ENCODE results near the gene FBLL1. TPM values are rescaled to one million over a fixed set of nuclear protein-coding genes. Genes with fewer than 3 reads are reported as not detected.
"Not testable (repeated sequence)": the region's sequence is repeated elsewhere in the genome, so short reads cannot be mapped to it uniquely, and the experiment has no call there.

Gene FBLL1
- total RNA-seq, 1 donor from 2014 or later = 0.13 TPM

DNA sequence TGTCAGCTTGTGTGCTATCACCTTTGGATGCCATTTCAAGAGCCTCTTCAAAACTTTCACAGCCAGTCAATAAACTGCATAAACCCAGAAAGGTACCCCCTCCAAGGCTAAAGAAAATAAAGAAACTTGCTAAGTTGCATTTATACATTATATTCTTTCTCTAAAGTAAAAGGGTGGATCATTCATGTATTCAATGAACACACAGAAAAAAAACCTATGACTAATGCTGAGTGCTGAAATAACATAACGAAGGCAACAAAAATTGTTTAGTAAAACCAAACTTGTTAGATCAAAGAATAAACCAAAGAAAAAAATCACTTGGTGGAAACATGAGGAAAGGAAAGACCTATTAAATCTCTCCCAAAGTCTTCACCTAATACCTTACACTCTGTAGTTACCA is 34.9 kb downstream of the FBLL1 start:
- Mint-ChIP-seq H3K4me3 (no peak overlapping the region), H3K27me3 (ENCODE audit: insufficient read depth) (no peaks in the 10 kb centered on the region), H3K27ac (no peak overlapping the region), H3K9me3 (no peaks in the 10 kb centered on the region), H3K36me3 (ENCODE audit: low read depth) (peaks cover 39% of the 10 kb centered on the region), H3K4me1 (ENCODE audit: low read depth) (peaks cover 7% of the 10 kb centered on the region)
- DNase-seq (ENCODE audit: low spot score) = no peak
- intact Hi-C loops (cut with micrococcal nuclease) = no loop called here

DNA sequence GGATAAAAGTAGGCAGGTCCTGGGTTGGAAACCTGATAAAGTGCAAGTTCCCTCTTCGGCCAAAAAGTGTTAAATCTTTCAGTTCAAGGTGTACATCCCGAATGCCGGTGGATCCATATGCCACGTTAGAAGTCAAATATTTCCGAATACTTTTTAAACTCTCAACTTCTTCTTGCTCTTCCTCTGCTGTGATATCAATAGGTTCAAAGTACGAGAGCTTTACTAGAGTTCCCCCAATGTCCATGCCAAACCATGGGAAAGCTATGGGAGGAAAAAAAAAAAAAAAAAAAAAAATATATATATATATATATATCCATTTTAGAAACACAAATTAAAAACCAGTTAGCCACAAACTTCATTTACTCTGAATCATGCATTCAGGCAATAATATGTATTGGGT is 39.6 kb downstream of the FBLL1 start:
- intact Hi-C loops (cut with micrococcal nuclease) = no loop called here

DNA sequence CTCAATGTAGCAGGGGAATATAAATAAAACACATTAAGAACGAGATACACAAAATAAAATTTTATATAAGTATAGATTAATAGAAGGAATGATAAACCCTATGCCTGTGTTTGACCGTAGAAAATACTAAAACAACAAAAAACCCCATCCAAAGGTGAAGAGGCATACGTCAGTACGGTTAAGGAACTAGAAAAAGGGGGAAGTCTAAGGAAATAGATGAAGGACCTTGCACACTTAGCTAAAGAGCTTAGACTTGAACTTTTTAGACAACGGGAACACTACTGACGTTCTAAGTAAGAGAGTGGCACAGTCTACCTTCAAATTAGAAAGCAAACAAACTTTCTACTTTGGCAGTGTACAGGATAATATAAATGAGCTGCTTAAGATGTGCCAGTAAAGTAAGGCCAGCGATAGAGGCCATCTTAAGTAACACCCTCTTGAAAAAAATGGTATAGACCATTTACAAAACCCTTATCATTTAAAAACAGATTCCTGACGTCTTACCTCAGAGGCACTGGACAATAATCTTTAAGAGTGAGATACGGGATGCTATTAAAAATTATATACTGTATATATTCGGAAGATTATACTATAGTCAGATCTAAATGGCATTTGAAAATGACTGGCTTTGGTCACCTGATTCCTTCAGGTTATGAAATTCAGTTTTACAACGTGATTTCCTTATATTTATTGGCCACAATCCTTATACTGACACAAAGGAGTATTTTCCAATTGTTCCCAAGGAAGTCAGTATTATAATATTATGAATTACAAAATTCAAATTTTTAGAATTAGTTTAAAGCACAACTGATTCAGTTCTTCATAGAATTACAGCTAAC is 41.6 kb downstream of the FBLL1 start:
- no peak overlapping the region for H3K4me3 Mint-ChIP-seq
- H3K4me1 Mint-ChIP-seq (ENCODE audit: low read depth) = peaks cover 20% of the 10 kb centered on the region
- peaks cover 27% of the 10 kb centered on the region for H3K36me3 Mint-ChIP-seq (ENCODE audit: low read depth)
- H3K27ac Mint-ChIP-seq = no peak overlapping the region
- H3K27me3 Mint-ChIP-seq (ENCODE audit: insufficient read depth) = no peaks in the 10 kb centered on the region
- intact Hi-C loops (cut with micrococcal nuclease) = no loop called here
- no peak for DNase-seq (ENCODE audit: low spot score)
- no peaks in the 10 kb centered on the region for H3K9me3 Mint-ChIP-seq

More for the DNA sequence above, 39.6 kb downstream of the FBLL1 start:
- no peak for DNase-seq (ENCODE audit: low spot score)
- Mint-ChIP-seq H3K4me1 (ENCODE audit: low read depth) (peaks cover 17% of the 10 kb centered on the region), H3K27me3 (ENCODE audit: insufficient read depth) (no peaks in the 10 kb centered on the region), H3K4me3 (no peak overlapping the region), H3K9me3 (no peaks in the 10 kb centered on the region), H3K36me3 (ENCODE audit: low read depth) (peaks cover 27% of the 10 kb centered on the region), H3K27ac (no peak overlapping the region)

DNA sequence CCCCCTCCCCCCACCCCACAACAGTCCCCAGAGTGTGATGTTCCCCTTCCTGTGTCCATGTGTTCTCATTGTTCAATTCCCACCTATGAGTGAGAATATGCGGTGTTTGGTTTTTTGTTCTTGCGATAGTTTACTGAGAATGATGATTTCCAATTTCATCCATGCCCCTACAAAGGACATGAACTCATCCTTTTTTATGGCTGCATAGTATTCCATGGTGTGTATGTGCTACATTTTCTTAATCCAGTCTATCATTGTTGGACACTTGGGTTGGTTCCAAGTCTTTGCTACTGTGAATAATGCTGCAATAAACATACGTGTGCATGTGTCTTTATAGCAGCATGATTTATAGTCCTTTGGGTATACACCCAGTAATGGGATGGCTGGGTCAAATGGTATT is 44.6 kb downstream of the FBLL1 start:
- Mint-ChIP-seq H3K4me1 (ENCODE audit: low read depth) (peaks cover 46% of the 10 kb centered on the region), H3K36me3 (ENCODE audit: low read depth) (peaks cover 27% of the 10 kb centered on the region)
- H3K27me3 Mint-ChIP-seq (ENCODE audit: insufficient read depth); intact Hi-C loops (cut with micrococcal nuclease); H3K4me3 Mint-ChIP-seq; H3K27ac Mint-ChIP-seq; DNase-seq (ENCODE audit: low spot score); H3K9me3 Mint-ChIP-seq: not testable (repeated sequence)

DNA sequence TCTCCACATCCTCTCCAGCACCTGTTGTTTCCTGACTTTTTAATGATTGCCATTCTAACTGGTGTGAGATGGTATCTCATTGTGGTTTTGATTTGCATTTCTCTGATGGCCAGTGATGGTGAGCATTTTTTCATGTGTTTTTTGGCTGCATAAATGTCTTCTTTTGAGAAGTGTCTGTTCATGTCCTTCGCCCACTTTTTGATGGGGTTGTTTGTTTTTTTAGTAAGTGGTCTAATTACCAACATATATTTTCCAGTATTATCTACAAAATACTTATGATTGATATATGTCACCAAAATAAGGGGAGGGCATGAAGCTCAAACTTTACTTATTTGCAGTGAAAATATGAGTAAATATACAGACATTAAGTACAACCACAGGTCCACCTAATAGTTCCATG is 45.1 kb downstream of the FBLL1 start:
- H3K4me3 Mint-ChIP-seq; DNase-seq (ENCODE audit: low spot score); H3K9me3 Mint-ChIP-seq; H3K27ac Mint-ChIP-seq; H3K27me3 Mint-ChIP-seq (ENCODE audit: insufficient read depth); intact Hi-C loops (cut with micrococcal nuclease): not testable (repeated sequence)
- Mint-ChIP-seq H3K4me1 (ENCODE audit: low read depth) (peaks cover 46% of the 10 kb centered on the region), H3K36me3 (ENCODE audit: low read depth) (peaks cover 26% of the 10 kb centered on the region)

DNA sequence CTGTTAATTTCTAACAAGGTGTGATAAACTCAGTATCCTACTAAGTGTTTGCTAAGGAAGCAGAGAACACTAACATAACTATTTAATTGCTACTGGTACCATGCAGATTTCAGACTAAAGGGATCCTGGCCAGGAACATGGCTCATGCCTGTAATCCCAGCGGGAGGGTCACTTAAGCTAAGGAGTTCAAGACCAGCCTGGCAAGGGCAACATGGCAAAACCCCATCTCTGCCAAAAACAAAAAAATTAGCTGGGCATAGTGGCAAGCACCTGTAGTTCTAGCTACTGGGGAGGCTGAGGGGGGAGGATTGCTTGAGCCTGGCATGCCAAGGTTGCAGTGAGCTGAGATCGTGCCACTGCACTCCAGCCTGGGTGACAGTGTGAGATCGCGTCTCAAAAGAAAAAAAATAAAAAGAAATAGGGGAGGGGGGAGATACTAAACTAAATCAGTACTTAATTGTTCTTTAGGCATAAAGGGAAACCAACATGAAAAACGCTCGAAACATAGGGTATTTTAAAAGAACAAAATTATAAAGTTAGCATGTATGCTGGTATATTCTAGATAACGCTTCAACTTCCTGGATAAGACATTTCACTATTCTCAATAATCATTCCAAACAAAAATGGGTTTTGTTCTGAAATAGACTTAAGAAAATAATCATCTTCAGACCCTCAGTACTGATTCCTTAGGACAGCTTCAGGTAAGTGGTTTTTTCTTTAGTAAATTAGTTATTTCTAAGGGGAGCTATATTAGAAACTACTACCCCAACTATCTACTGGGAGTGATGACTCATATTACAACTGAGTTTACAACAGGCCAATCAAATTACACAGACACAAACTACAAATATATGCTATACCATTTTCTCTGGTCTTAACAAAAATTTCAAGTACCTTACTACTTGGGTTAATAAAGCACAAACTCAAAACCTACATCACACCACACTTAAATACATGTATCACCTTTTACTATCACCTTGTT is 46.6 kb downstream of the FBLL1 start:
- Mint-ChIP-seq H3K4me3 (peak overlapping the region; percentile 19), H3K9me3 (no peaks in the 10 kb centered on the region), H3K4me1 (ENCODE audit: low read depth) (peaks cover 55% of the 10 kb centered on the region), H3K36me3 (ENCODE audit: low read depth) (peaks cover 27% of the 10 kb centered on the region), H3K27ac (no peak overlapping the region), H3K27me3 (ENCODE audit: insufficient read depth) (no peaks in the 10 kb centered on the region)
- intact Hi-C loops (cut with micrococcal nuclease) = loop anchor here (5.0 kb wide), 3 partner anchors 48 to 1082 kb away; partner anchors contain the start of genes DOCK2 and FBLL1
- no peak for DNase-seq (ENCODE audit: low spot score)

DNA sequence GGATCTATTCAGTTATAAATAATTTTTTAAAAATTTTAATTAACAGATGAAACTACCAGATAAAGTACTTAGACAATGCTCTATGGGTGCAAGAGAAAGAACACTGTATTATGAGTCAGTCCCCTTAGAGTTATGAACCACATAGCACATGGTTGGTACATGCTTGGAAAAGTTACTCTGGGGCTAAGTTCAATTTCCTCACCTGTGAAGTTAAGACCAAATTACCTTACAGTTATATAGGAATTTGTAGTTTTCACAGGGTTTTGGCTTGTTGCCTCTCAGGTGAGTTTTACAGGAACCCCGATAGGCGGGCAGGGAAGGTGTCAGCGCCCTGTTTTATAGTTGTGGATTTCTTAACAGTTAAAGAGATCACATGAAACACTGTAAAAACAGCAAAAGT is 48.9 kb downstream of the FBLL1 start:
- Mint-ChIP-seq H3K4me3 (peak overlapping the region; percentile 97), H3K27me3 (ENCODE audit: insufficient read depth) (peaks cover 3% of the 10 kb centered on the region), H3K27ac (peak overlapping the region; percentile 91), H3K9me3 (no peaks in the 10 kb centered on the region), H3K4me1 (ENCODE audit: low read depth) (peaks cover 47% of the 10 kb centered on the region), H3K36me3 (ENCODE audit: low read depth) (peaks cover 18% of the 10 kb centered on the region)
- intact Hi-C loops (cut with micrococcal nuclease) = loop anchor here (2.0 to 5.0 kb wide), 4 partner anchors 51 to 1079 kb away; partner anchors contain the start of genes DOCK2 and FBLL1
- no peak for DNase-seq (ENCODE audit: low spot score)

DNA sequence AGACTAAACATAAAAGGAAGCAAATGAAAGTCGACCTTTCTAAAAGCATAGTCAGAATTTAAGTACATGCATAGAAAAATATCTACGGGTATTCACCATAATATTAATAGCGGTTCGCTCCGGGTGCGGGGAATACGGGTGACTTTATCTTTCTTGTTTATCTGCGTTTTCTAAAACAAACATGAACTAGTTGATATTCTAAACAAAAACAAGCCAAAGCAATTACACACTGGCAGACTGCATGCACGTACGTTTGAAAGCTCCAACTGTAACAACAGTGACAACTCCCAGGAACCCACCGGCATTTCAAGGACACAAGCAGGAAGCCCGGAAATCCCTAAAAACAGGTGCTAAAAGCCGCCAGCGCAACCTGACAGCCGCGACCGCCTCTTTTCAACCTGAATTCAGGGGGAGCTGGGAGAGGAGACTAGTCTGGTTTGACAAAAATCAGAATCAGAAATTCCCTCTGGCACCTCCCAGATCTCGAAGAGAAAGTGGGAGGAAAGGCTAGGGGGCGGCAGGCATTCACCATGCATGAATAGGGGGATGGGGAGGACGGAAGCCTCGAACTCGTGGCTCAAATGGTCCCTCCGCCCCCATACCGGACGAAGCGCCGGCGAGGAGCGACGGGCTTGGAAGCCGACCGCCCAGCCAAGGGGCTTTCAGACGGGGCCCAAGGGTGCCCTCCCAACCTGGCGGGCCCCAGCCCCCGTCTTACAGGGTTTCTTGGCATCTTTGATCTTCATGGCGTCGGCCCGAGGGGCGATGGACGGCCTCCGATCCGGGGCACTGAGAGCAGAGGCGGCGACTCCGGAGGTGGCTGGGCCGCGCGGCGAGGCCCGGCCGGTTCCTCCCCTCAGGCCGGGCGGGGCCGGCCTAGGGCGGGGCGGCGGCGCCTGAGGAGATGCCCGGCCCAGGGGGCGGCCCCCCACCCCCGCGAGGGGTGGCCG is 49.7 kb downstream of the FBLL1 start, which contains the start of gene PANK3:
PANK3 (minus strand) TSS at position 831 of the 950 bp plus-strand sequence; CDS start at position 746, 85 bp downstream.
- peaks cover 46% of the 10 kb centered on the region for H3K4me1 Mint-ChIP-seq (ENCODE audit: low read depth)
- intact Hi-C loops (cut with micrococcal nuclease) = loop anchor here (1.0 to 5.0 kb wide), 7 partner anchors 52 to 1226 kb away; partner anchors contain the start of genes DOCK2, FBLL1, RARS1 and SPDL1
- H3K27ac Mint-ChIP-seq = peak within 1 kb of the TSS; percentile 96
- peaks cover 3% of the 10 kb centered on the region for H3K27me3 Mint-ChIP-seq (ENCODE audit: insufficient read depth)
- peak within 1 kb of the TSS; percentile 97 for H3K4me3 Mint-ChIP-seq
- DNase-seq (ENCODE audit: low spot score) = peak; percentile 1
- no peaks in the 10 kb centered on the region for H3K9me3 Mint-ChIP-seq
- H3K36me3 Mint-ChIP-seq (ENCODE audit: low read depth) = peaks cover 18% of the 10 kb centered on the region

DNA sequence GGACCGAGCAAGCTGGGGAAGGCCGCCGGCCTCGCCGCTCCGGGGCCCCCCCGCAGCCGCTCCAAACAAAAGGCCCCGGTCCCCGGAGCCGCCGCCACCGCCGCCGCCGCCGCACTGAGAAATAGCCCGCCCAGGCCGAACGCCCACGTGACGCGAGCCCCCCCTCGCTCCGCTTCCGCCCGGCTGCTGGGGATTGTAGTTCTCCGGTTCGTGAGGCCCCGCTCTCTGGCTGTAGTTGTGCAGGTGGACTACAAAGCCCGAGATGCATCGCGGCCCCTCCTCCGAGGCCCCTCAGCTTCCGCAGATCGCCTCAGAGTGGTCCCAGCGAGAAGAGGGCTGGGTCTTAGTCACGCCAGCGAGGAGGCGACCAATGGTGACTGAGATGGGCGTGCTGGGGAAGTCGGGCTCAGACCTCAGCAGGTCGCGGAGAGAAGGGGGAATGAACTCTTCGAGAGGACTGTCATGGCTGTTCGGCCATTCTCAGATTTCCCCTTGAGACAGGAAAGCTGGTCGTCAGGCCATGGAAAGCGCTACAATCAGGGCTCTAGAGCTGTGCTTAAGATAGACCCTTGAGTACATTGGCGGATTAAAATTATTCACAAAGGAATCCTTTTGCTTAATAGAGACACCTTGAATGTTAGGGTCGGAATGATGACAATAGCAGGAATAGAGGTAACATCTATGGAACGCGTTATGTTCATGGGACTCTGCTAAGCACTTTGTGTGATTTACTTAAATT is 50.6 kb downstream of the FBLL1 start:
- peak overlapping the region; percentile 88 for H3K4me3 Mint-ChIP-seq
- intact Hi-C loops (cut with micrococcal nuclease) = loop anchor here (1.0 to 5.0 kb wide), 7 partner anchors 52 to 1226 kb away; partner anchors contain the start of genes DOCK2, FBLL1, RARS1 and SPDL1
- peaks cover 18% of the 10 kb centered on the region for H3K36me3 Mint-ChIP-seq (ENCODE audit: low read depth)
- H3K27ac Mint-ChIP-seq = peak overlapping the region; percentile 96
- peaks cover 3% of the 10 kb centered on the region for H3K27me3 Mint-ChIP-seq (ENCODE audit: insufficient read depth)
- DNase-seq (ENCODE audit: low spot score) = peak; percentile 95
- H3K9me3 Mint-ChIP-seq = no peaks in the 10 kb centered on the region
- peaks cover 46% of the 10 kb centered on the region for H3K4me1 Mint-ChIP-seq (ENCODE audit: low read depth)

DNA sequence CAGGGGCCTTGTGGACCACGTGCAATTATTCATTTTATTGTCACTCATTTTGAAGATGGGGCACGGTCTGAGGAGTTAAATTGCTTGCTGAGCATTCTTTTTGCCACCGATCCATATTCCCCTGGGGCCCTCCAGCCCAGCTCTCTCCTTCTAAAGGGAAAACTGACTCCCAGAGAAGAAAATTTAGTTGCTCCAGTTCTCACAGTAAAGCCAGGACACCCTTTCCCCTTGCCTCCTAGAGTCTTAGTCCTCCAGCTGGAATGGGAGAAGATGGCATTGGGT is 51.1 kb downstream of the FBLL1 start:
- Mint-ChIP-seq H3K27ac (peak overlapping the region; percentile 96), H3K36me3 (ENCODE audit: low read depth) (peaks cover 16% of the 10 kb centered on the region), H3K4me1 (ENCODE audit: low read depth) (peaks cover 44% of the 10 kb centered on the region), H3K27me3 (ENCODE audit: insufficient read depth) (peaks cover 4% of the 10 kb centered on the region), H3K9me3 (no peaks in the 10 kb centered on the region), H3K4me3 (peak overlapping the region; percentile 88)
- intact Hi-C loops (cut with micrococcal nuclease) = no loop called here
- DNase-seq (ENCODE audit: low spot score) = no peak

Measured in activated T-helper 1 cell treated with anti-CD3 and anti-CD28 coated beads, Interleukin-12 subunit alpha, Interleukin-12 subunit beta, Interleukin-2, Interleukin-4 antibody, amounts not matched to agents 30 ng/mL and 10 ng/mL and 1 ng/mL, durations not matched to agents 14 hours and 24 hours and 36 hours (primary cell).